GM12891 (cell line): ENCODE results near the gene TGFBRAP1.

Experiments
- PAX5 ChIP-seq: IDR thresholded peaks from 2 replicates; pipeline ENCODE4 v1.6.1; 2011; ENCODE audit warnings: low read length, moderate library complexity, mild to moderate bottlenecking; ENCODE audit not compliant: insufficient read depth, severe bottlenecking
- POLR2A ChIP-seq: IDR thresholded peaks from 2 replicates; pipeline ENCODE4 v1.6.1; 2011; ENCODE audit warnings: low read depth, low read length, control low read depth
- POLR2AphosphoS5 ChIP-seq: IDR thresholded peaks from 2 replicates; pipeline ENCODE4 v1.6.1; 2011; ENCODE audit warnings: low read depth, low read length, control low read depth
- SPI1 ChIP-seq: IDR thresholded peaks from 2 replicates; pipeline ENCODE4 v1.6.1; 2011; ENCODE audit warnings: low read depth, low read length, control low read depth
- TAF1 ChIP-seq: IDR thresholded peaks from 2 replicates; pipeline ENCODE4 v1.6.1; 2011; ENCODE audit warnings: low read depth, low read length, control low read depth

DNA sequence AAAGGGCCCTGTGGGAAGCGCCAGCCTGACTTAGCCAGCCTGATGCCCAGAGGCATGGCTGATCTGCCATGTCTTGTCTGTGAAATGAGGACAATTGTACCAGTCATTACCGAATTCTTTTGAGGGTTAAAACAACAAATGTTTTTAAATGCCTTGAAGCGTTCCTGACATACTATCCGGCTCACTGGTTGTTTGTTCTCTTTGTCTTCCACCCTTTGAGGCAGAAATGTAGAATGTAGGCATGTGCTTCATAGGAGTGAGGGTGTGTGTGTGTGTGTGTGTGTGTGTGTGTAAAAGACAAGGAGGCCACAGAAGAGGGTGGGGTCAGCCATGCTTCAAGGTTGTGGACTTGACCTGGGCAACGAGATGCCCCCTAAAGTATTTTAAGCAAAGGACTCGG lies 35.5 kb downstream of the TGFBRAP1 start:
- no peak for TF ChIP-seq POLR2A
- TF ChIP-seq POLR2AphosphoS5: no peak
- no peak for TF ChIP-seq TAF1
- no peak for TF ChIP-seq PAX5
- no peak for TF ChIP-seq SPI1
